NCI-H510A (cell line): ENCODE data around the gene NOL4L.
"Not testable (repeated sequence)": the region's sequence is repeated elsewhere in the genome, so short reads cannot be mapped to it uniquely, and the experiment has no call there.

Source experiments
- DNase-seq: peaks from one replicate; lab custom pipeline; 2025; lab: John Stamatoyannopoulos, UW

The NOL4L gene

DNA sequence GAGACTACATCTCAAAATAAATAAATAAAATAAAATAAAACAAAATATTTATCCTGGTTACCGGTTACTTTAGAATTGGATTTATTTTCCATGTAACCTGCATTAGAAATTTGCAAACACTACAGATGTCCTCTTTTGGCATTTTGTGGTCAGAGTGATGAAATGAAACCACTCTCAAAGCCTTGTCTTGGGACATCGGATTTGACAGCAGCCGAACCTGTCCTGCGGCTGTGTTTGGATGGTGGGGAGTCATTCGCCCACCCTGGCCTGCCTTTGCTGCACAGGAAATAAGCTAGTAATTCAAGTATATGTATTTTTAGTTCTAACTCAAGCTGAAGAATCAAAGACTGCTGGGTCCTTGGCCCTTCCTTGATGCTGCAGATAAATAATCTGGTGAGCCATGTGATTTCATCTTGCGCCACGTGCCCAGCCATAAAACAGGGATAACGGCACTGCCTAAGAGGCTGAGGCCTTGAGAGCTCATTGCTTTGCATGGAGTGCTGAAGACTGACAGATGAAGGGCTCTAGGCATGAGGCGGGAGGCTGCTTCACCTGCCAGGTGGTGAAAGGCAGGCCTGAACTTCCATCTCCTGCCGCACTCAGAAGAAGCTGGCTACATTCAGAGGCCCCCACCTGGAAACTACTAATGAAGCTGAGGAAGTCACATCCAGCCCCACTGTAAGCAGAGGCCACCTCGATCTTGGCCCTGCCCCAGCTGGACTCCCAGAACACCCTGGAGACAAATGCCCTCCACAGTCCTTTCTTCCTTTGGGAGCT is 76.9 kb downstream of the NOL4L start:
- no peak for DNase-seq

DNA sequence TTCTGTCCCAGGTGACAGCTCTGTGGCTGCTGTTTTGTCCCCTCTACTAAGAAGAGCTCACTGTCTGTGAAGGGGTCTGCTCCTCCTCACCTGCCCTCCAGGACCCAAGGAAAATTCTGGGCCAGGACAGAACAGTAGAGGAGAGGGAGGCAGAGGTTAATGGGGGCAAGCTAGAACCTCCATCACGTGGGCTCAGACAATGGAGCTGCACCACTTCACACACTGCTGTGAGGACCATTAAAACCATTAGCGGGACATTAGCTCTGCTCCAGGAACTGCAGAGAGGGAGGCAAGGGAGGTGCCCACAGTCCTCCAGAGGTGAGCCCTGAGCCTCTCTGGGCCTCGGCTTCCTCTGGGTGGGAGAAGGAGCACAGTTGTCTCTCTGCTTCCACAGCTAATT is 78.4 kb downstream of the NOL4L start:
- DNase-seq = no peak

GRCh38 chr20:32505723-32506473 is 79.2 kb downstream of the NOL4L start:
- no peak for DNase-seq

GRCh38 chr20:32501709-32502108 is 83.4 kb downstream of the NOL4L start:
- no peak for DNase-seq

- DNase-seq = no peak
Observed at GRCh38 chr20:32497589-32498224, 87.4 kb downstream of the NOL4L start.

GRCh38 chr20:32496811-32497533 is 88.2 kb downstream of the NOL4L start:
- no peak for DNase-seq

DNA sequence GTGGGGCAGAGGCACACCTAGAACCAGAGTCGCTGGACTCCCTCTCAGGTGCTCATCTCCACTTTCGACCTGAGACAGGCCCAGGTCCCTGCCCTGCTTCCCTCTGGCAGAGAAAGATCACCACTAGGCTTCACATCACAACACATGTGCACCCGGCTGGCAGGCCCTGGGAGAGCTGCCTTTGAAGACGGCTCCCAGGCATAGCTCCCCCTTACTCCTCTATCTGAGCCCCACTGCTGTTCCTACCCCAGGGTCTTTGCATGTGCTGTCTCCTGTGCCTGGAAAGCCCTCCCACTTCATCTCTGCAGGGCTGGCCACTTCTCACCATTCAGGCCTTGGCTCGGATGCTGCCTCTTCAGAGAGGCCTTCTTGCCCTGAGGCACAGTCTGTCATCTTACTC is 89.2 kb downstream of the NOL4L start:
- DNase-seq = no peak

GRCh38 chr20:32495217-32495565 is 89.9 kb downstream of the NOL4L start:
- DNase-seq = no peak

- DNase-seq = no peak
Observed at GRCh38 chr20:32494483-32495216, 90.5 kb downstream of the NOL4L start.

- no peak for DNase-seq
Observed at GRCh38 chr20:32493356-32493755, 91.8 kb downstream of the NOL4L start.

- DNase-seq = not testable (repeated sequence)
Observed at GRCh38 chr20:32491764-32492151, 93.4 kb downstream of the NOL4L start.

GRCh38 chr20:32490942-32491763 is 94.0 kb downstream of the NOL4L start:
- DNase-seq = no peak

- no peak for DNase-seq
Observed at GRCh38 chr20:32488066-32488838, 96.9 kb downstream of the NOL4L start.

- no peak for DNase-seq
Observed at GRCh38 chr20:32487381-32487780, 97.8 kb downstream of the NOL4L start.

- DNase-seq = no peak
Observed at GRCh38 chr20:32485770-32486478, 99.2 kb downstream of the NOL4L start.

DNA sequence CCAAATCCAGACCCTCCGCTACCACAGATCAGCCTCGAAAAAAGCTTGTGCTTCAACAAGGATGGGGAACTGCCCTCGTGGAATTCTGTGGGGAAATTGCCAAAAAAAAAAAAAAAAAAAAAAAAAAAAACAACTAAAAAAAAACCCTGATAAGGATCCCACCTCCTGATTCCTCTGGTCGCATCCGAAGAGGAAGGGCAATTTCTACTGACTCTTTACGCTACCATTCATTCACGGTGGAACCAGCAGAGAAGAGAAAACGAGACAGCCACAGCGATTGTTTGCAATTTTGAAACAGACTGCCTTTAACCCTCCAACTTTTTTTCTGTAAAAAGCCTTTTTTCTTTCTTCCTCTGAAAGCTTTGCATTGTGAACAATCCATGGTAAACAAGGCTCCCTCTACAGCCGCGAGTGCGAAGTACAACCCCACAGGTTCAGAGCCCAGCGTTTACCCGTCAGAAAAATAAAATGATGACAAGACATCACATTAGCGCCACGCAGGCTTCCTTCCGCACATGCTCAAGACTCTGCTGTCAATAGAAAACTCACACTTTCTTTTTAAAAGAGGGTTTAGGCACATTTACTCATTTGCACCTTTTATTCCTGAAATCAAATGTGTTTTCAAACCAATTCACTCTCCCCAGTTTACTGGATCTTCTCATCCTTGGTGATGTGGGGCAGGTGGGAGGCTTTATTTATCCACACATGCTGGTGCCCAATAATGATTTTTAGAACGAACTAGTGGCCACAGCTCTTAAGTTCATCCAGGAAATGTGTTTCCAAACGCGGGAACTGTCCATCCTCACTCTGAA is 100.0 kb downstream of the NOL4L start:
- DNase-seq = no peak

- no peak for DNase-seq
Observed at GRCh38 chr20:32484225-32484957, 100.7 kb downstream of the NOL4L start.
